ENCODE results near the gene IPPK.
"Not testable (repeated sequence)": the region's sequence is repeated elsewhere in the genome, so short reads cannot be mapped to it uniquely, and the experiment has no call there.

The IPPK gene

DNA sequence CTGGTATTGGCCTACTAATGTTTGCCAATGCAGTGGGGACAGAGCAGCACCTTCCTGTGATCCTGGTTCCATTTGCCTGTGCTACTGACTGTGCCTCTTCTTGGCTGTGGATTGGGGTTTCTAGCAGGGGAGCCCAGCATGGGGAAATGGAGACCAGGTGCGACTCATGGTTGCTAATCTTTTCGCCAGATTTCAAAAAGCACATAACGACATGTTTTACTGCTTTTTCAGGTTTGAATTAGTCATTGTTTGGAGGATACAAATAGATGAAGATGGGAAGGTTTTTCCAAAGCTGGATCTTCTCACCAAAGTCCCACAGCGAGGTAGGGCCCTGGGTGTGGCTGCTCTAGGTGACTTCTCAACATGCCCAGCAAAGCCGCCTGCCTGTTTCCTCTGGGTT lies 57.6 kb downstream of the IPPK start:
- DNase-seq, result no peak

- DNase-seq, result no peak
Measured at GRCh38 chr9:92611621-92612285, 58.2 kb downstream of the IPPK start.

DNA sequence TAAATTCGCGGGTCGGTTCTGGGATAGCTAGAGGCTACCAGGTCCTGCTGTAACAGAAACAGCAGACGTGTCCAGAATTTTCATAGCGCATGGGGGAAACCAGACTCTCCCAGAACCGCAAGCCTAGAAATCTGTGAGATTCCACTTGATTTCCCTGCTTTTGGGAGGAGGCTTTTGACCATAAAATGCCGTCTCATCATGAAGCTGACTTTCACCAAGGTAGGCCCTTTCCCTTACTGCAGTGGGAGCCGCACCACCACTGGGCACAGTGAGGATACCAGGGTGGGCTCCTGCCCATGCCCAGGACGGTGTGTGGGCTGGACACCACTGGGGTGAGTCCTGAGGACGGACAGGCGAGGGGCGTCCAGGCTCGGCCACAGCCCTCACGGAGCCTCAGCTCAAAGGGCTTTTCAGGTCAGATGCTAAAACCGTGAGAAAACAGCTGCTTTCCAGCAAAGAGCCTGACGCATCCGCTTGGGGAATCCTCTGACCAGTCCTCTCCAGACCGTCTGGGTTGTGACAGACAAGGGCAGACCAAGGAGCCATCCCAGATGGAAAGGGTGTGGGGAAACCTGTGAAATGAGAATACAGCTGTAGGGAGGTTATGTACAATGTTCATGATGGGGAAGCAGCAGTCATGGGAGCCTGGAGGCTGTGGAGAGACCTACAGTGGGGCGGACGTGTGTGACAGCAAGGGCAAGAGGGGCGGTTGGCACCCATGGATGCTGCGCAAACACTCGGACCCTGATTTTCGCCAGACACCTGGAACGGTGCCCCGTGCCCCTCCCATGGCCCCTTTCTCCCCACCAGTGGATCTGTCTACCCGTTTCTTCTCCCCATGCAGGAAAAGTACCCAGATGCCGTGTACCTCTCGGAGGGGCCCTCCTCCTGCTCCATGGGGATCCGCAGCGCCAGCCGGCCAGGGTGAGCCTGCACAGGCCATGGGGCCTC lies 59.2 kb downstream of the IPPK start:
- DNase-seq, result no peak

DNA sequence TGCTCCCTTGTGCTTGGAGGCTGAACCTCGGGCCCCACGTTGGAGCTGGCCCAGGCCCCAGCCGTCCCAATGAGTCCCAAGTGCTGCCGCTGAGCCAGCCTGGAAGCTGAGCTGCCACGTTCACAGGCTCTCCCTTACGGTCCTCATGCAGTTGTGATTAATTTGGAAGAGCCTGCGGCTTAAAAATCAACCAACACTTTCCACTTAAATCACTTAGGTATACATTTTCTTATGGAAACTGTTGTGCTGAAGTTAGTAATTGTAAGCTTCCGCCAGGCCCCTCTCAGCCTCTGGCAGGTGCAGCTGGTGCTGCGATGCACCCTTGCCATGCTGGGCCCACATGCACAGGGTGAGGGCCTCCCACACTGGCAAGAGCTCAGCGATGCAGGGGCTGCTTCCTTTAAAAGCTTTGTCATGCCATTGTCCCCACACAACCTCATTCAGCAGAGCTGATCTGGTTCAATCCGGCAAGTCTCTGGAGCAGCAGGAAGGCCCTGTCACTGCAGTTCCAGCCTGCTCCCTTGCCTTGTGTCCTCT lies 61.0 kb downstream of the IPPK start:
- no peak for DNase-seq

- DNase-seq, result no peak
Measured at GRCh38 chr9:92608241-92608908, 61.6 kb downstream of the IPPK start.

DNA sequence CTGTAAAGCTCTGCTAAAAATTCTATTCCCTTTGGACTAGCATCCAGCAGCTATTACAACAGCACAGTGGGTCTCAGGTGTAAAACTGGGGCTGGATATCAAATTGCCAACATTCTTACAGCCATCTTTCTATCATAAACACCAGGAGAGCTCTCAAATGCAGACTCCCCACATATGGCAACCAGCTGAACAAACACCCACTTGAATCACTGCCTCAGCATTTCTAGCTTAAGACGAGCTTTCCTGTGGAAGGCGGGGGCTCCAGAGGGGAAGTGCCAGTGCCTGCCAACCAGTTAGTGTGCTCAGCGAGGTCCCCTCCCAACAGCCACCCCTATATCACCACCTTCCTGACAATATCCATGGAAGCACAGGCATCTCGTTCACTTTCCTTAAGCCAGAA lies 62.2 kb downstream of the IPPK start:
- peak; percentile 70 for DNase-seq

GRCh38 chr9:92607088-92607487 lies 62.8 kb downstream of the IPPK start:
- DNase-seq, result no peak

DNA sequence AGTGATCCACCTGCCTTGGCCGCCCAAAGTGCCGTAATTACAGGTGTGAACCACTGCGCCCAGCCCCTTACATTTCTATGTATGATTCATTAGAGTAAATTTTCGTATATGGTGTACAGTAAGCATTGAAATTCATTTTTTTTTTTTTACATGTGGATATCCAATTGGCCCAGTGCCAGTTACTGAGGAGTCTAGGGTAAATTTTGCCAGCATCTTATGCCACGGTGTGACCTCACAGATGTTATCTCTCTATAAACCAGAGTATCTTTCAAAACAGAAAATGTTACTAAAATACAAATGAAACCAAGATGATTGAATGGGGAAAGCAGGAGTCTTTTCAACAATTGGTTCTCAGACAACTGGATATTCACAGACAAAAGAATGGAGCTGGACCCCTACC lies 64.7 kb downstream of the IPPK start:
- no peak for DNase-seq

DNA sequence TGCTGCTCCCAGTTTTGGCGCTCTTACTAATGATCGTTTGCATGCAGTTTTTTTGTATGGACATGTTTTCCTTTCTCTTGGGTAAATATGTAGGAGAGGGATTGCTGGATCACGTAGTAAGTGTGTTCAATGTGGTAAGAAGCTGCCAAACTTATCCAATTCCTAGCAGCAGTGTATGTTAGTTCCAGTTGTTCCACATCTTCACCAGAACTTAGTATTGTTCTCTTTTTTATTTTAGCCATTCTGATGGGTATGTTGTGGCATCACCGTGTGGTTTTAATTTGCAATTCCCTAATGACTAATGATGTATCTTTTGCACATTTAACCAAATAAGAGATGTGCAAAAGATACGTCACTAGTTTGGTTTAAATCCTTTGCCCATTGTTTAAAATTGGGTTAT lies 65.9 kb downstream of the IPPK start:
- no peak for DNase-seq

GRCh38 chr9:92603100-92603499 lies 66.8 kb downstream of the IPPK start:
- no peak for DNase-seq

- no peak for DNase-seq
Measured at GRCh38 chr9:92602413-92602812, 67.5 kb downstream of the IPPK start.

GRCh38 chr9:92601451-92601850 lies 68.5 kb downstream of the IPPK start:
- no peak for DNase-seq

GRCh38 chr9:92600462-92601261 lies 69.3 kb downstream of the IPPK start:
- no peak for DNase-seq

DNA sequence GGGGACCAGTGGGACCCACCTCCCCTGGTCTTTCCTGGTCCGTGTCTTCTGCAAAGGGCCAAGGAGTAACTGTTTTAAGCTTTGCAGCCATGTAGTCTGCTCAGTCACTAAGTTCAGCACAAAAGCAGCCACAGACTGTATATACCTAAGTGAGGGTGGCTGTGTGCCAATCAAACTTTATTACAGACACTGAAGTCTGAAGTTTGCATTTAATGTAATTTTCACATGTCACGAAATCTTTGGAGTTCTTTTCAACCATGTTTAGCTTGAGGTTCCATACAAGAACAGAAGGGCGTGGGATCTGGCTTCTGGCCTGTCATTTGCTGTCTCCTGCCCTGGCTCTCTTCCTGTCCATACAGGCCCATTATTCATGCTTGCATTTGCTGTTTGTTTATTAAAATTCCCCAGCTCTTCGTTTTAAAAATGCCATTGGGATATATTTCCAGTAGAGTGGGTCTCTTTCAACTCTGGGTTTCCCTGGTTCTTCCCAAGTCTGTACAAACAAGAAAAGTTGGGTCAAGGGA lies 69.9 kb downstream of the IPPK start:
- no peak for DNase-seq

DNA sequence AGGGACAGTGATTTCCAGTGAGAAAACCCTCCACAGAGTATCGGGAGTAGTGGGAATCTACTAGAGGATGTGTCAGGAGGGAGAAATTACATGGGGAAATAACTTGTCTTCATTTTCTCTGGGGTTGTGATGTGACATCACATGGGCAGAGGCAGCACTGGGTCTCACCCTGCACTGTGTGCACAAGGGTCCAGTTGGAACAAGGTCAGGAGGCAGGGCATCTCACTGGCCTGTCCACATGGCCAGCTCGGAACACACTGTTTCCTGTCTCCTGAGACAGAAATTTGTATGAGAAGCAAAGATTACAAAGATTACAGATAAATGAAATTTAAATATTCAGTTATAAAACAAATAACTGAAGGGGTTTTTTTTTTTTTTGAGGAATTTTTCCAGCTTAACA lies 71.5 kb downstream of the IPPK start:
- DNase-seq, result no peak

DNA sequence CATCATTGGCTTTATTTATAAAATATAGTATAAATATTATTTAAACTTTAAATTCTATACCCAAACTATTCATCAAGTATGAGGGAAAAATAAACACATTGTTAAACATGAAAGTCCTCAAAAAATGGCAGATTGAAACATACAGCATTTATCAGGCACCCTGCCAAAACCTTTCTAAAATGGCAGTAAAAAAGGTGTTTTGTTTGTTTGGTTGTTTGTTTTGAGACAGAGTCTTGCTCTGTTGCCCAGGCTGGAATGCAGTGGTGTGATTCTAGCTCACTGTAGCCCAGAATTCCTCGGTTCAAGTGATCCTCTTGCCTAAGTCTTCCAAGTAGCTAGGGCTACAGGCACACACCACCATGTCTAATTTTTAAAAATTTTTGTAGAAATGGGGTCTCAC lies 74.0 kb downstream of the IPPK start:
- no peak for DNase-seq

GRCh38 chr9:92595075-92595474 lies 74.9 kb downstream of the IPPK start:
- not testable (repeated sequence) for DNase-seq

DNA sequence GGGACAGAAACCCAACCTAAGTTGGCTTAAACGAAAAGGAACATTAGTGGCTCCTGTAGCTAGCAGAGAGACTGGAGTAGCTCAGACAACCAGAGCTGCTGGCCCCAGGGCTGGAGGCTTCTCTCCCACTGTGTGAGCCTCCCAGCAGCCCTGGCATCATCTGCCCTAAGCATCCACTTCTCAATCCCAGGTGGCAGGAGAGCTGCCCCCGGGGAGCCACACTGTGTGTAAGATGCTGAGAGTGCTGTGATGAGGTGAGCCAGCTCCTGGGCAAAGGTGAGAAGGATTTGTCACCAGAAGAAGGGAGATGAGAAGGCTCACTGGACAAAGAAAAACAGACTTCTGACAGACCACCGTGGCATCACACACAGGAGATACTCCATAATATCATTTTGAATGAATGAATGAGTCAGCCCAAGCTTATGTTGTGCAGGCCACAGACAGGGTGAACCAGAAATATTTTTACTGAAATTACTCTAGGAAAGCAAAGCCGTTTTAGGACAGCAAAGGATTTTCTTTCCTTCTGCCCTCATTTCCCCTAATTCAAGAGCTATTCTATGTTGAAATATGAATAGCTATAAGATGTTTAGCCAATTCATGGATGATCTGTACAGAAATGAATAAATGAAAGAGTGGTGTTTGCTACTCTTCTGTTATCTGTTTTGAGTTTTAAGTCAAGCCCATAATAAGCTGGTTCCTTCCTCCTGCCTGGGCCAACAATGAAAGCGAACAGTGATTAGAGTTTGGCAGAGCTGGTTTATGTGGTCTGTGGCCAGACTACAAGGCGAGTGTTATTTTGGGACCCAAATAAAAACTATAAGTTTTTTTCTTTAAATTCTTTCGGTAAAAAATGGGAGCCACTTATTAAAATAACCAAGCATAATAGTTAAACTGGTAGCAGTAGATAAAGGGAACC lies 76.7 kb downstream of the IPPK start:
- DNase-seq, result no peak

- no peak for DNase-seq
Measured at GRCh38 chr9:92592537-92592936, 77.4 kb downstream of the IPPK start.

- DNase-seq, result no peak
Measured at GRCh38 chr9:92590377-92590776, 79.6 kb downstream of the IPPK start.

DNA sequence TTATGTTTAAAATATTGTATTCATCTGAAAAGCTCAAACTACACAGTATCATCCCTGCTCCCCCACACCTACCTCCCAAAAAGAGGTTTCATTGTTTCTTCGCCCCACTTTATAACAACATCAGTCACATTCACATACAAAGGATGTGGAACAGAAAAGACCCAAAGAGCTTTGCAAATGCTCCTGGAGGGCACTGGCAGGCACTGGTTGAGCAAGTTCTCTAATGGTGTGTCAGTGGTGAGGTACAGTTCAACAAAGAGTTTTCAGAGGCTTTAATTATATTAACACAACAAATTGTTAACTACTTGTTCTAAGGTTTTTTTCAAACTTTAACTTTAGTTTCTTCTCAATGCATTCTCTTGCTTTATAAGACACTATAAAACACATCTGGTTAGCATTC lies 80.0 kb downstream of the IPPK start:
- DNase-seq, result no peak
